Subcutaneous abdominal adipose tissue (tissue), 5 donors: Measurements from ENCODE around the gene SNURF.
"Not testable (repeated sequence)": the region's sequence is repeated elsewhere in the genome, so short reads cannot be mapped to it uniquely, and the experiment has no call there.

ENCODE experiments used
- H3K27ac ChIP-seq: one replicate; pipeline ENCODE4 v1.7.0; 2013; ENCODE audit warnings: low read depth, mild to moderate bottlenecking, inconsistent platforms, low read length, moderate library complexity
- H3K27me3 ChIP-seq, 5 donors: one replicate each; pipeline ENCODE4 v1.7.0; 2013; ENCODE audit warnings: low read length in 5 of 5, inconsistent platforms in 1 of 5; ENCODE audit not compliant: control insufficient read depth in 5 of 5, insufficient read depth in 4 of 5
- H3K36me3 ChIP-seq, 5 donors: one replicate each; pipeline ENCODE4 v1.7.0; 2013; ENCODE audit warnings: low read length in 5 of 5; ENCODE audit not compliant: control insufficient read depth in 5 of 5, insufficient read depth in 5 of 5
- H3K4me1 ChIP-seq, 5 donors: one replicate each; pipeline ENCODE4 v1.7.0; 2013; ENCODE audit warnings: low read length in 5 of 5, mild to moderate bottlenecking in 3 of 5, moderate library complexity in 1 of 5; ENCODE audit not compliant: control insufficient read depth in 5 of 5, insufficient read depth in 5 of 5
- H3K4me3 ChIP-seq, 5 donors: one replicate each; pipeline ENCODE4 v1.7.0; 2013; ENCODE audit warnings: low read length in 5 of 5, low read depth in 1 of 5
- H3K9ac ChIP-seq, 5 donors: one replicate each; pipeline ENCODE4 v1.7.0; 2013; ENCODE audit warnings: low read length in 5 of 5, mild to moderate bottlenecking in 4 of 5, moderate library complexity in 3 of 5
- H3K9me3 ChIP-seq, 5 donors: one replicate each; pipeline ENCODE4 v1.7.0; 2013; ENCODE audit warnings: low read length in 5 of 5; ENCODE audit not compliant: control insufficient read depth in 5 of 5
- donor health status: healthy.
- donor health status: healthy.
- donor health status: healthy.
- donor health status: healthy.
- donor health status: healthy.

Gene SNURF

GRCh38 chr15:24938224-24938623 is 16.6 kb upstream of the SNURF start:
- not testable (repeated sequence) for H3K4me1 ChIP-seq, H3K36me3 ChIP-seq, H3K27me3 ChIP-seq, H3K27ac ChIP-seq, H3K9me3 ChIP-seq, H3K4me3 ChIP-seq, H3K9ac ChIP-seq

- H3K4me3 ChIP-seq: no peak overlapping the region
- no peaks in the 10 kb centered on the region for H3K4me1 ChIP-seq
- H3K27ac ChIP-seq: no peak overlapping the region
- no peak overlapping the region for H3K9ac ChIP-seq
- H3K36me3 ChIP-seq: no peaks in the 10 kb centered on the region
- H3K9me3 ChIP-seq: peaks cover 0 to 7% (median 3%) of the 10 kb centered on the region in 5 donors
- H3K27me3 ChIP-seq: no peaks in the 10 kb centered on the region
Observed at GRCh38 chr15:24940236-24940635, 14.6 kb upstream of the SNURF start.

- Histone ChIP-seq H3K4me1 (no peaks in the 10 kb centered on the region), H3K4me3 (no peak overlapping the region), H3K27me3 (no peaks in the 10 kb centered on the region), H3K9me3 (peaks cover 0 to 6% (median 2%) of the 10 kb centered on the region in 5 donors), H3K36me3 (no peaks in the 10 kb centered on the region), H3K27ac (no peak overlapping the region), H3K9ac (no peak overlapping the region)
Observed at GRCh38 chr15:24943361-24943760, 11.4 kb upstream of the SNURF start.

- Histone ChIP-seq H3K36me3 (no peaks in the 10 kb centered on the region), H3K4me1 (no peaks in the 10 kb centered on the region), H3K4me3 (no peak overlapping the region), H3K27me3 (no peaks in the 10 kb centered on the region), H3K27ac (no peak overlapping the region), H3K9ac (no peak overlapping the region), H3K9me3 (peaks cover 0 to 6% (median 2%) of the 10 kb centered on the region in 5 donors)
Observed at GRCh38 chr15:24944954-24945353, 9.8 kb upstream of the SNURF start.

- H3K9me3 ChIP-seq: peaks cover 0 to 6% (median 2%) of the 10 kb centered on the region in 5 donors
- no peaks in the 10 kb centered on the region for H3K27me3 ChIP-seq
- no peaks in the 10 kb centered on the region for H3K4me1 ChIP-seq
- no peaks in the 10 kb centered on the region for H3K36me3 ChIP-seq
- no peak overlapping the region for H3K4me3 ChIP-seq
- H3K9ac ChIP-seq: no peak overlapping the region
- H3K27ac ChIP-seq: no peak overlapping the region
Observed at GRCh38 chr15:24945711-24946110, 9.1 kb upstream of the SNURF start.

GRCh38 chr15:24948495-24948894 is 6.3 kb upstream of the SNURF start:
- H3K9ac ChIP-seq: no peak overlapping the region

GRCh38 chr15:24955531-24955921 is 739 bp downstream of the SNURF start:
- Histone ChIP-seq H3K4me1 (peaks cover 0 to 11% (median 7%) of the 10 kb centered on the region in 5 donors), H3K36me3 (no peaks in the 10 kb centered on the region), H3K4me3 (peak overlapping the region; percentile 69 to 96 (median 93)), H3K27ac (peak overlapping the region; percentile 30), H3K9ac (peak overlapping the region; percentile 1 to 77 (median 55)), H3K9me3 (peaks cover 0 to 8% (median 0%) of the 10 kb centered on the region in 5 donors), H3K27me3 (no peaks in the 10 kb centered on the region)

More at GRCh38 chr15:24948495-24948894, 6.3 kb upstream of the SNURF start:
- Histone ChIP-seq H3K4me3 (no peak overlapping the region), H3K27ac (no peak overlapping the region), H3K27me3 (no peaks in the 10 kb centered on the region), H3K9me3 (peaks cover 0 to 2% (median 0%) of the 10 kb centered on the region in 5 donors), H3K4me1 (no peaks in the 10 kb centered on the region), H3K36me3 (no peaks in the 10 kb centered on the region)

GRCh38 chr15:24956111-24956838 is 1.5 kb downstream of the SNURF start:
- H3K27ac ChIP-seq: peak overlapping the region; percentile 30
- no peaks in the 10 kb centered on the region for H3K36me3 ChIP-seq
- peak overlapping the region; percentile 69 to 96 (median 93) for H3K4me3 ChIP-seq
- peaks cover 0 to 11% (median 7%) of the 10 kb centered on the region in 5 donors for H3K4me1 ChIP-seq
- no peaks in the 10 kb centered on the region for H3K27me3 ChIP-seq
- H3K9me3 ChIP-seq: peaks cover 0 to 8% (median 0%) of the 10 kb centered on the region in 5 donors
- H3K9ac ChIP-seq: peak overlapping the region; percentile 27 to 77 (median 63)

- Histone ChIP-seq H3K9me3 (peaks cover 0 to 8% (median 0%) of the 10 kb centered on the region in 5 donors), H3K4me3 (no peak overlapping the region), H3K36me3 (no peaks in the 10 kb centered on the region), H3K4me1 (peaks cover 0 to 11% (median 7%) of the 10 kb centered on the region in 5 donors), H3K27me3 (no peaks in the 10 kb centered on the region), H3K9ac (no peak overlapping the region), H3K27ac (no peak overlapping the region)
Observed at GRCh38 chr15:24957691-24958090, 2.9 kb downstream of the SNURF start.

GRCh38 chr15:24961967-24962366 is 7.2 kb downstream of the SNURF start:
- H3K9me3 ChIP-seq: peaks cover 0 to 3% (median 0%) of the 10 kb centered on the region in 5 donors
- H3K27ac ChIP-seq: no peak overlapping the region
- H3K4me3 ChIP-seq: no peak overlapping the region
- H3K4me1 ChIP-seq: peaks cover 0 to 1% (median 0%) of the 10 kb centered on the region in 5 donors
- H3K36me3 ChIP-seq: peaks cover 8 to 22% (median 14%) of the 10 kb centered on the region in 5 donors
- H3K9ac ChIP-seq: no peak overlapping the region
- no peaks in the 10 kb centered on the region for H3K27me3 ChIP-seq
